Hepatic stellate cell (primary cell): Measurements from ENCODE around the gene AHSG.
A peak's percentile ranks its signal among the peaks of the same experiment; 100 is the strongest.
"Not testable (repeated sequence)": the region's sequence is repeated elsewhere in the genome, so short reads cannot be mapped to it uniquely, and the experiment has no call there.

ENCODE experiments used
- DNase-seq: peaks from one replicate; pipeline ENCODE4 v3.0.0; 2011; ENCODE audit warnings: low spot score

The AHSG gene

GRCh38 chr3:186612721-186613636 is at the start of gene AHSG:
TSS of gene AHSG (plus strand) at chr3:186613060. CDS start at chr3:186613142, 82 bp downstream.
- DNase-seq: no peak

- DNase-seq: no peak
Measured at GRCh38 chr3:186564586-186564985, 48.3 kb upstream of the AHSG start.

DNA sequence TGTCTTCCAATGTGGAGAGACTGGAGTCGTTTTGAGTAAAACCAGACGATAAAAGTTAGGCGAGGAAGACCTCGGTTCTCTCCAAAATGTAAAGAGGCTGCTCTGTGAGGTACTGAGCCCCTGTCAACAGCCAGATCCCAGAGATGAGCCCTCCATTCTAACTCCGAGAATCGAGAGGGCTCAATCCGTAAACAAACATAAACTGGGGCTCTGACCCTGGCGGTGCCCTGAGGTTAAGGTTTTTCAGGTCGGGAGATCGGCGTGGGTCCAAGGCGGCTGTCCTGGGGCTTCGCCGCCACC is 46.1 kb upstream of the AHSG start:
- no peak for DNase-seq

GRCh38 chr3:186567072-186567921 is 45.6 kb upstream of the AHSG start, which contains the start of gene TBCCD1:
TSS of gene TBCCD1 (minus strand) at chr3:186567339. CDS start at chr3:186564329, 3,010 bp downstream.
- peak; percentile 88 for DNase-seq

- DNase-seq: not testable (repeated sequence)
Measured at GRCh38 chr3:186569361-186569760, 43.5 kb upstream of the AHSG start.

DNA sequence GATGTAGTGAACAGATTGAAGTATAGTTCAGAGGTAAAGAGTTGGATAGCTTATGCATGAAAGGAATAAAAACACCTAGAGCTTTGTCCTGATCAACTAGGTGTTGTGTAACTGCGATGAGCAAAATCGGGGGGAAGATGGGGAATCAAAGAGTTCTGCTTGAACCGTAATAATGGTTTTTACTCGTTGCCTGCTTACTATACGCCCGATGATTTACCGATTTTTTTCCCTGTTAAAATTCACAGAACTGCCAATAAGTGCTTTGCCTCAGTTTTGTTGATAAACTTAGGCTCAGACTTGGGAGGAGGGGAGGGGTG is 43.1 kb upstream of the AHSG start:
- DNase-seq: no peak

GRCh38 chr3:186570096-186570940 is 42.5 kb upstream of the AHSG start, which contains the start of gene DNAJB11:
TSS of gene DNAJB11 (plus strand) at chr3:186570720. CDS start at chr3:186570898, 178 bp downstream.
- DNase-seq: peak; percentile 99

- no peak for DNase-seq
Measured at GRCh38 chr3:186570941-186571643, 41.8 kb upstream of the AHSG start.

DNA sequence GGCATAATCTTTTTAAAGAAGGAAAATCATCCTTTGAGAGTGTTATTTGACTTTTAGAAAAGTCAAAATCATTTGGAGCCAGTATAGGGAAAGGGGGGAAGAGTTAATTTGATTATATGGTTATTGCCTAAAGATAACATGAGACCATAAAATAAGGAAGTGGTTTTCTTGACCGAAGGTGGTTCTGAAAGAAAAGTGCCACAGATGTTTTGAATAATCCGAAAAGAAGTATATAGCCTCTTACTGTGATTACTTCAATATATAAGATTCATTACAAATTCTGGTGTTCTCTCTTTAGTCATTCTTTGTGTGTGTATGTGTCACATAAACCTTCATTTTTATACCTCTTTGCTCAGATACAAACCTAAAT is 41.2 kb upstream of the AHSG start:
- DNase-seq: no peak

GRCh38 chr3:186577521-186577920 is 35.3 kb upstream of the AHSG start:
- no peak for DNase-seq

GRCh38 chr3:186580785-186581184 is 32.1 kb upstream of the AHSG start:
- DNase-seq: no peak

DNA sequence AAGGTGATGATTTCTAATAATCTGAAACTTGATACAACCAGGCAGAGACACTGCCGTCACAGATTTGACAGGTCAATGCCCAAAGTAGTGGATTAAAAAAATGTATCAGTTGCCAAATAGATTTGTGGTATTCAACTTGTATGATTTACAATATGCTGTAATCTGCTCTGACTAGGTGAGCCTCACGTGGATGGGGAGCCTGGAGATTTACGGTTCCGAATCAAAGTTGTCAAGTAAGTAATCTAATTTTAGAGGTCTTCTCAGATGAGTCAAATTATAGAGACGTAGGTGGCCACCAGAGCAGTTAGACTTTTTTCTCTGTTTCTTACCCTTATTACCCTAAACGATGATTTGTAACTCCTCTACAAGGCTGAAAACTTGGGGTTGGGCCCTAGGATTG is 30.3 kb upstream of the AHSG start:
- no peak for DNase-seq

DNA sequence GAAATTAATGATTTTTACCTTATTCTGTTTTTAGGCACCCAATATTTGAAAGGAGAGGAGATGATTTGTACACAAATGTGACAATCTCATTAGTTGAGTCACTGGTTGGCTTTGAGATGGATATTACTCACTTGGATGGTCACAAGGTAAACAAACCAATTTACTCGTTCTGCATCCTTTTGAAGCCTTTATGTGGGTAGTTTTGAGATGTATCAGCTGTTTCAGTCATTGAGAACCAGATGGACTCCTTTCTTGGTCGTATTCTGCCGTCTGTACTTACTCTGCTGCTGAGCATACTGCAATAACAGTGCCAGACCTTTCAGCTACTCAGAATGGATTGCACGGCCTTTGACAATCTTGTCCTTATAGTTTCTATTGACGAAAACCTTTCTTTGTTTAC is 29.0 kb upstream of the AHSG start:
- no peak for DNase-seq

- not testable (repeated sequence) for DNase-seq
Measured at GRCh38 chr3:186586245-186586644, 26.6 kb upstream of the AHSG start.

GRCh38 chr3:186587183-186587582 is 25.7 kb upstream of the AHSG start:
- no peak for DNase-seq

DNA sequence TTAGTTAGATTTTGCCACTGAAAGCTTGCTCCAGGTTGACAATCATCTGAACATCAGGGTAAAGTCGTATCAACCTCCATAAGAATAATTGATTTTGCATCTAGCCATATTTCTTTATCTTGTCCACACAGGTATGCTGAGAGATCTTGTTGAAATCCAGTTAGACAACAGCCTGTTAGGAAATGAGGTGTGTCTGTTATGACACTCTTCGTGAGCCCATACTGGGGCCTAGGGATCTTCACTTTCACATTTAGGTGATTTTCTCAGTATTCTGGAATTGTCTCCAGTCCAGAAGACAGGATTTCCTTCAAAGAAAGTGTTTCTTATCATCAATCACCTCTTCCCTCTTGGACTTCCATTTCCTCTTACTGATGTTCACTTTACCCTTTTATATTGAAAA is 24.2 kb upstream of the AHSG start:
- no peak for DNase-seq

GRCh38 chr3:186589121-186589520 is 23.7 kb upstream of the AHSG start:
- no peak for DNase-seq

GRCh38 chr3:186589856-186590579 is 22.8 kb upstream of the AHSG start:
- DNase-seq: no peak

DNA sequence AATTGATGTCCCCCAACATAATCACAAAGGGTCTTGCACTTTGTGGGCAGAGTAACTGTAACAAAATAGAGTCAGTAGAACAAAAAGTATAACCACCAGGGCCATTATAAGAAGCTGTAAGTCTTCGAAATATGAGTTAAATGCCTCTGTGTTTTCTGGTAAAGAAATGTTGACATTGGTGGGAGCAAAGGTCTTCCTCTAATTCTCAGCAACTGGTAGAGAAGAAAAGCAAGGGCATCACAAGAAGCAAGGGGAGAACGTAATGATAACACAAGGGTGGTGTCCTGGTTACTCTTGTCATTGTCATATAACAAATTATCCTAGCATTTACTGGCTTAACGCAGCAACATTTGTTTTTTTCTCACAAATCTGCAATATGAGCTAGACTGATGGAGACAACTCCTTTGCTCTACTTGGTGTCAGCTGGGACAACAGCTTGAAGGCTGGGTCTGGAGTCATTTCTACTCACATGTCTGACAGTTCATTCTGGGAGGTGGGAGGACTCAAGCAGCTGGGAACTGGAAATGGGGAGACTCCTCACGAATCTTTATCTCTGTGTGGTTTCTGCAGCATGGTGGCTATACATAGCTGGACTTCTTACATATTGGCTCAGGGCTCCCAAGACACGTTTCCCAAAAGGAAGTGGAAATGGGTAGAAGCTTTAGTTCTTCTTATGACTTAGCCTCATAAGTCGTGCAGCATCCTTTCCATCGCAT is 22.1 kb upstream of the AHSG start:
- no peak for DNase-seq

GRCh38 chr3:186592682-186593081 is 20.2 kb upstream of the AHSG start:
- DNase-seq: no peak
